H9 (cell line): Measurements from ENCODE around the gene ABHD12. TPM values are rescaled to one million over a fixed set of nuclear protein-coding genes. Genes with fewer than 3 reads are reported as not detected.
A peak's percentile ranks its signal among the peaks of the same experiment; 100 is the strongest.

Experiments
- DNase-seq: peaks from one replicate; pipeline ENCODE4 v3.0.0-alpha.2; 2017
- H2AFZ ChIP-seq: one replicate; pipeline ENCODE4 v1.6.1; 2013; ENCODE audit warnings: mild to moderate bottlenecking, low read length, control low read depth, moderate library complexity
- H2AK5ac ChIP-seq: 2 replicates; pipeline ENCODE4 v1.6.1; 2013; ENCODE audit warnings: low read length, control low read depth, mixed read lengths; ENCODE audit not compliant: insufficient read length
- H2BK120ac ChIP-seq: one replicate; pipeline ENCODE4 v1.6.1; 2013; ENCODE audit warnings: low read depth, mild to moderate bottlenecking, low read length, control low read depth, inconsistent platforms; ENCODE audit not compliant: poor library complexity, severe bottlenecking
- H2BK12ac ChIP-seq: 2 replicates; pipeline ENCODE4 v1.6.1; 2013; ENCODE audit warnings: low read length, control low read depth, mixed read lengths, low read depth; ENCODE audit not compliant: insufficient read length
- H2BK15ac ChIP-seq: 2 replicates; pipeline ENCODE4 v1.6.1; 2013; ENCODE audit warnings: low read depth, low read length, control low read depth
- H2BK20ac ChIP-seq: one replicate; pipeline ENCODE4 v1.6.1; 2013; ENCODE audit warnings: low read depth, mild to moderate bottlenecking, low read length, control low read depth, inconsistent platforms; ENCODE audit not compliant: poor library complexity, severe bottlenecking
- H2BK5ac ChIP-seq: 2 replicates; pipeline ENCODE4 v1.6.1; 2013; ENCODE audit warnings: low read length, control low read depth, mixed read lengths; ENCODE audit not compliant: insufficient read length
- H3K14ac ChIP-seq: 2 replicates; pipeline ENCODE4 v1.6.1; 2013; ENCODE audit warnings: low read length, control low read depth; ENCODE audit not compliant: insufficient read depth
- H3K18ac ChIP-seq: 2 replicates; pipeline ENCODE4 v1.6.1; 2013; ENCODE audit warnings: low read depth, mild to moderate bottlenecking, mixed read lengths, low read length, control low read depth; ENCODE audit not compliant: insufficient read length
- H3K23ac ChIP-seq: 2 replicates; pipeline ENCODE4 v1.6.1; 2013; ENCODE audit warnings: low read length, control low read depth, mixed read lengths, low read depth; ENCODE audit not compliant: insufficient read length
- H3K23me2 ChIP-seq: 2 replicates; pipeline ENCODE4 v1.6.1; 2013; ENCODE audit warnings: low read depth, mild to moderate bottlenecking, mixed read lengths, low read length, control low read depth; ENCODE audit not compliant: insufficient read length, poor library complexity, severe bottlenecking
- H3K27ac ChIP-seq: 2 replicates; pipeline ENCODE4 v1.5.1; 2013; ENCODE audit warnings: low read length, control low read depth, mixed read lengths, low read depth; ENCODE audit not compliant: insufficient read length
- H3K27me3 ChIP-seq: 2 replicates; pipeline ENCODE4 v1.6.1; 2013; ENCODE audit warnings: low read length, control low read depth, inconsistent platforms; ENCODE audit not compliant: insufficient read depth
- H3K4ac ChIP-seq: 2 replicates; pipeline ENCODE4 v1.6.1; 2013; ENCODE audit warnings: low read depth, mild to moderate bottlenecking, control low read depth, inconsistent platforms, low read length, moderate library complexity
- H3K4me1 ChIP-seq: 2 replicates; pipeline ENCODE4 v1.6.1; 2013; ENCODE audit warnings: low read length, control low read depth, inconsistent platforms; ENCODE audit not compliant: insufficient read depth
- H3K4me2 ChIP-seq: 2 replicates; pipeline ENCODE4 v1.6.1; 2013; ENCODE audit warnings: low read length, control low read depth, mixed read lengths; ENCODE audit not compliant: insufficient read length, insufficient read depth
- H3K56ac ChIP-seq: 2 replicates; pipeline ENCODE4 v1.6.1; 2013; ENCODE audit warnings: low read depth, mild to moderate bottlenecking, mixed read lengths, low read length, control low read depth; ENCODE audit not compliant: insufficient read length
- H3K79me1 ChIP-seq: 2 replicates; pipeline ENCODE4 v1.6.1; 2013; ENCODE audit warnings: low read depth, mild to moderate bottlenecking, moderate library complexity, low read length, control low read depth, inconsistent platforms; ENCODE audit not compliant: insufficient read depth, poor library complexity, severe bottlenecking
- H3K79me2 ChIP-seq: 2 replicates; pipeline ENCODE4 v1.6.1; 2013; ENCODE audit warnings: low read length, control low read depth, inconsistent platforms; ENCODE audit not compliant: insufficient read depth
- H3K9ac ChIP-seq: 2 replicates; pipeline ENCODE4 v1.6.1; 2013; ENCODE audit warnings: low read length, control low read depth, mixed read lengths; ENCODE audit not compliant: insufficient read length; ENCODE audit errors: extremely low read depth
- H3K9me3 ChIP-seq: one replicate; pipeline ENCODE4 v1.6.1; 2013; ENCODE audit warnings: low read depth, low read length, inconsistent platforms; ENCODE audit not compliant: control insufficient read depth
- H3T11ph ChIP-seq: one replicate; pipeline ENCODE4 v1.6.1; 2013; ENCODE audit warnings: mild to moderate bottlenecking, low read length, control low read depth, inconsistent platforms
- H4K20me1 ChIP-seq: one replicate; pipeline ENCODE4 v1.6.1; 2013; ENCODE audit not compliant: control insufficient read depth, insufficient read length, insufficient read depth
- H4K5ac ChIP-seq: 2 replicates; pipeline ENCODE4 v1.6.1; 2013; ENCODE audit warnings: low read depth, mild to moderate bottlenecking, mixed read lengths, low read length, control low read depth; ENCODE audit not compliant: insufficient read length
- H4K8ac ChIP-seq: replicated peaks from 2 replicates; pipeline ENCODE4 v1.6.1; 2013; ENCODE audit warnings: low read length, control low read depth, mixed read lengths, low read depth; ENCODE audit not compliant: insufficient read length
- H4K91ac ChIP-seq: 2 replicates; pipeline ENCODE4 v1.6.1; 2013; ENCODE audit warnings: low read depth, mild to moderate bottlenecking, moderate library complexity, mixed read lengths, low read length, control low read depth; ENCODE audit not compliant: insufficient read length
- H3K27ac Mint-ChIP-seq, 3 experiments: 2 replicates in 2 of 3; 3 replicates in 1 of 3; pipeline ENCODE4 v1.8.0; 2020 to 2021; ENCODE audit warnings: mixed read lengths in 3 of 3, mild to moderate bottlenecking in 1 of 3, moderate library complexity in 1 of 3
- H3K27me3 Mint-ChIP-seq: 2 replicates; pipeline ENCODE4 v1.8.0; 2021; ENCODE audit warnings: low read depth, mild to moderate bottlenecking, moderate library complexity, mixed read lengths
- H3K36me3 Mint-ChIP-seq, 3 experiments: 2 replicates in 2 of 3; 3 replicates in 1 of 3; pipeline ENCODE4 v1.8.0; 2020 to 2021; ENCODE audit warnings: low read depth in 3 of 3, mixed read lengths in 3 of 3; ENCODE audit not compliant: insufficient read depth in 1 of 3
- H3K4me1 Mint-ChIP-seq, 2 experiments: 2 replicates each; pipeline ENCODE4 v1.8.0; 2020; ENCODE audit warnings: mixed read lengths in 2 of 2
- H3K4me3 Mint-ChIP-seq, 2 experiments: 2 replicates in 1 of 2; 3 replicates in 1 of 2; pipeline ENCODE4 v1.8.0; 2020 to 2021; ENCODE audit warnings: mild to moderate bottlenecking in 2 of 2, mixed read lengths in 2 of 2, moderate library complexity in 1 of 2
- H3K9me3 Mint-ChIP-seq, 2 experiments: 2 replicates in 1 of 2; 3 replicates in 1 of 2; pipeline ENCODE4 v1.8.0; 2020; ENCODE audit warnings: mild to moderate bottlenecking in 2 of 2, mixed read lengths in 2 of 2, moderate library complexity in 1 of 2
- CTCF ChIP-seq: fragments of 200-600 bp; sonication (generic); conservative IDR thresholded peaks from 3 replicates; pipeline ENCODE4 v1.8.0; 2021; ENCODE audit warnings: antibody characterized with exemption, mild to moderate bottlenecking
- WGBS: extraction: QIAGEN DNeasy Blood & Tissue Kit; methylation state at CpG from one replicate; pipeline ENCODE4 v1.1.7; 2013; ENCODE audit warnings: missing lambda C conversion rate, low lambda C conversion rate, mixed read lengths; ENCODE audit not compliant: insufficient read length; ENCODE audit errors: extremely low coverage; 5-methylcytosine and 5-hydroxymethylcytosine counted together
- total RNA-seq: library from RNA; stranded (reverse); gene quantifications from 2 replicates; pipeline ENCODE4 v1.2.1, GENCODE V29; 2021

The ABHD12 gene
- total RNA-seq, 1 experiment from 2014 or later: 54.4 TPM

GRCh38 chr20:25272223-25273000 lies 118.2 kb downstream of the ABHD12 start:
- no CpG with 5 or more reads among the region's 19 CpGs for WGBS
- Histone ChIP-seq H2AK5ac (no peak overlapping the region), H3K23ac (no peak overlapping the region), H2BK20ac (no peak overlapping the region), H4K5ac (no peak overlapping the region), H3K56ac (no peak overlapping the region), H4K8ac (no peak overlapping the region), H3K18ac (no peak overlapping the region), H3K79me2 (no peaks in the 10 kb centered on the region), H2BK15ac (no peak overlapping the region), H3K4ac (no peak overlapping the region), H3T11ph (no peak overlapping the region), H3K4me2 (no peak overlapping the region), H3K27ac (no peak overlapping the region), H2AFZ (no peak overlapping the region), H4K20me1 (no peaks in the 10 kb centered on the region), H3K27me3 (no peaks in the 10 kb centered on the region), H3K79me1 (no peaks in the 10 kb centered on the region), H3K9me3 (no peaks in the 10 kb centered on the region), H3K9ac (no peak overlapping the region), H2BK12ac (no peak overlapping the region), H3K4me1 (no peaks in the 10 kb centered on the region), H3K14ac (no peak overlapping the region), H3K23me2 (no peaks in the 10 kb centered on the region), H2BK5ac (no peak overlapping the region), H4K91ac (no peak overlapping the region), H2BK120ac (no peak overlapping the region)
- H3K9me3 Mint-ChIP-seq: no peaks in the 10 kb centered on the region; a peak in 1 of 5 replicates
- peaks cover 27 to 72% (median 43%) of the 10 kb centered on the region in 3 experiments for H3K36me3 Mint-ChIP-seq
- no peaks in the 10 kb centered on the region for H3K27me3 Mint-ChIP-seq
- peak overlapping the region in 1 of 3 experiments; percentile 88; a peak in 3 of 7 replicates for H3K27ac Mint-ChIP-seq
- no peak overlapping the region for H3K4me3 Mint-ChIP-seq
- no peaks in the 10 kb centered on the region for H3K4me1 Mint-ChIP-seq
- no peak for DNase-seq
- no peak for TF ChIP-seq CTCF
